GM12878 (cell line): Measurements from ENCODE around the gene GPR31.

Source experiments
- STAT1 ChIP-seq: fragments of 450-650 bp; conservative IDR thresholded peaks from 2 replicates; pipeline ENCODE4 v1.6.1; 2014; ENCODE audit warnings: antibody characterized with exemption, mild to moderate bottlenecking
- TBL1XR1 ChIP-seq: IDR thresholded peaks from 2 replicates; pipeline ENCODE4 v1.6.1; 2012; ENCODE audit warnings: low read depth, low read length, improper control_type of control experiment

DNA sequence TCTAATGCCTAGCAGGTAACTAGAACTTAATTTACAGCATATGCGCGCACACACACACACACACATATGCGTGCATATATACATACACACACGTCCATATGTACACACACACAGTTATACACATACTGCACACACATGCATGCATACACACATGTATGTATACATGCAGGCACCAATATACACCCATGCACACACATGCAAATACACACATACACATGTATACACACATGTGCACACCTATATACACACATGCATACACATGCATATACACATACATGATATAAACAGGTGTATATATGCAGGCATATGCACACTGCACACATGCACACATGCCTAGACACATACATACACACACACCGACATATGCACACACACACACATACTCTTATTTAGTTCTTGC, 33.0 kb downstream of the GPR31 start:
- TF ChIP-seq STAT1 (no peak), TBL1XR1 (no peak)
